ENCODE measurements around the gene FYB1.
"Not testable (repeated sequence)": the region's sequence is repeated elsewhere in the genome, so short reads cannot be mapped to it uniquely, and the experiment has no call there.

The FYB1 gene

DNA sequence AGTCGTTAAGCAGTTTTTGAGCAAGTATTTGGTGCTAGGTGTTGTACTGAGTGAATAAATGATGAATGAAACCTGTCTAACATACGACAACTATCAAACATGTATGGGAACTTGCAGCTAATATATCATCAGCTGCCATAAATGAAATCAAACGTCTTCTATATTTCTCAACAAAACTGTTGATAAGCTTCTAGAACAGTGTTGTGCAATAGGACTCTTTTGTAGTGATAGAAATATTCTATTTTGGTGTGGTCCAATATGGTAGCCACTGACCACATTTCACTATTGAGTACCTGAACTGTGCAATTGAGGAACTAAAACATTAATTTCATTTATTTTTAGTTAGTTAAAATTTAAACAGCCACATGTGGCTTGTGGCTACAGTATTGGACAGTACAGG lies 16.3 kb upstream of the FYB1 start:
- no peak for DNase-seq
- H3K27me3 ChIP-seq (ENCODE audit: insufficient read depth, low read depth, severe bottlenecking): no peaks in the 10 kb centered on the region
- TF ChIP-seq, protein P1, sequence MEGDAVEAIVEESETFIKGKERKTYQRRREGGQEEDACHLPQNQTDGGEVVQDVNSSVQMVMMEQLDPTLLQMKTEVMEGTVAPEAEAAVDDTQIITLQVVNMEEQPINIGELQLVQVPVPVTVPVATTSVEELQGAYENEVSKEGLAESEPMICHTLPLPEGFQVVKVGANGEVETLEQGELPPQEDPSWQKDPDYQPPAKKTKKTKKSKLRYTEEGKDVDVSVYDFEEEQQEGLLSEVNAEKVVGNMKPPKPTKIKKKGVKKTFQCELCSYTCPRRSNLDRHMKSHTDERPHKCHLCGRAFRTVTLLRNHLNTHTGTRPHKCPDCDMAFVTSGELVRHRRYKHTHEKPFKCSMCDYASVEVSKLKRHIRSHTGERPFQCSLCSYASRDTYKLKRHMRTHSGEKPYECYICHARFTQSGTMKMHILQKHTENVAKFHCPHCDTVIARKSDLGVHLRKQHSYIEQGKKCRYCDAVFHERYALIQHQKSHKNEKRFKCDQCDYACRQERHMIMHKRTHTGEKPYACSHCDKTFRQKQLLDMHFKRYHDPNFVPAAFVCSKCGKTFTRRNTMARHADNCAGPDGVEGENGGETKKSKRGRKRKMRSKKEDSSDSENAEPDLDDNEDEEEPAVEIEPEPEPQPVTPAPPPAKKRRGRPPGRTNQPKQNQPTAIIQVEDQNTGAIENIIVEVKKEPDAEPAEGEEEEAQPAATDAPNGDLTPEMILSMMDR (IDR thresholded peaks at IDR 0.05; ENCODE audit: low read depth, low read length): no peak

DNA sequence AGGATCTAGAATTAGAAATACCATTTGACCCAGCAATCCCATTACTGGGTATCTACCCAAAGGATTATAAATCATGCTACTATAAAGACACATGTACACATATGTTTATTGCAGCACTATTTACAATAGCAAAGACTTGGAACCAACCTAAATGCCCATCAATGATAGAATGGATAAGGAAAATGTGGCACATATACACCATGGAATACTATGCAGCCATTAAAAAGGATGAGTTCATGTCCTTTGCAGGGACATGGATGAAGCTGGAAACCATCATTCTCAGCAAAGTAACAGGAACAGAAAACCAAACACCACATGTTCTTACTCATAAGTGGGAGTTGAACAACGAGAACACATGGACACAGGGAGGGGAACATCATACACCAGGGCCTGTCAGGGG lies 15.1 kb upstream of the FYB1 start:
- not testable (repeated sequence) for H3K27ac ChIP-seq; H3K4me3 ChIP-seq (ENCODE audit: low read depth, low read length); H3K27me3 ChIP-seq (ENCODE audit: insufficient read depth, low read depth, severe bottlenecking); DNase-seq; H3K36me3 ChIP-seq; H3K9me3 ChIP-seq (ENCODE audit: severe bottlenecking)

More for the DNA sequence above, 16.3 kb upstream of the FYB1 start:
- H3K27ac ChIP-seq: no peak overlapping the region
- peaks cover 2% of the 10 kb centered on the region for H3K9me3 ChIP-seq (ENCODE audit: severe bottlenecking)
- no peaks in the 10 kb centered on the region for H3K36me3 ChIP-seq
- H3K4me3 ChIP-seq (ENCODE audit: low read depth, low read length): no peak overlapping the region

DNA sequence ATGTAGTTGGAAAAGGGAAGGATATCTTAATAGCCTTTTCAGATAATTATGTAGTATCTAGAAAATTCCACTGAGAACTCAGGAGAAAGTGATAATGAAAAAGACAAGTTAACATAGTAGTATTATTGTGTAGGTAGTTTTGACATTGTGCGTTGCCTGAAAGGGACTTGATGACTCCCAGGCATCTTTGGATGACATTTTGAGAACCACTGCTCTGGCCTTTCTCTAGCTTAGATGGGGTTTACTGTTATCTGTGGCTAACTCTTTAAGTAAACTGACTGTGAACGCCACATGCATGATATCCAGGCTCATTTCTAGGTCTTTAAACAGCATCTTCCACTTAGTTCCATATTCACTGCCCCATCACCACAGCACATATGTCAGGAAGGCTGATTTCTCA lies 14.4 kb upstream of the FYB1 start:
- no peaks in the 10 kb centered on the region for H3K27me3 ChIP-seq (ENCODE audit: insufficient read depth, low read depth, severe bottlenecking)
- no peaks in the 10 kb centered on the region for H3K36me3 ChIP-seq
- TF ChIP-seq, protein P1 (IDR thresholded peaks at IDR 0.05; ENCODE audit: low read depth, low read length): no peak
- peaks cover 2% of the 10 kb centered on the region for H3K9me3 ChIP-seq (ENCODE audit: severe bottlenecking)
- H3K27ac ChIP-seq: no peak overlapping the region
- H3K4me3 ChIP-seq (ENCODE audit: low read depth, low read length): no peak overlapping the region
- DNase-seq: no peak

DNA sequence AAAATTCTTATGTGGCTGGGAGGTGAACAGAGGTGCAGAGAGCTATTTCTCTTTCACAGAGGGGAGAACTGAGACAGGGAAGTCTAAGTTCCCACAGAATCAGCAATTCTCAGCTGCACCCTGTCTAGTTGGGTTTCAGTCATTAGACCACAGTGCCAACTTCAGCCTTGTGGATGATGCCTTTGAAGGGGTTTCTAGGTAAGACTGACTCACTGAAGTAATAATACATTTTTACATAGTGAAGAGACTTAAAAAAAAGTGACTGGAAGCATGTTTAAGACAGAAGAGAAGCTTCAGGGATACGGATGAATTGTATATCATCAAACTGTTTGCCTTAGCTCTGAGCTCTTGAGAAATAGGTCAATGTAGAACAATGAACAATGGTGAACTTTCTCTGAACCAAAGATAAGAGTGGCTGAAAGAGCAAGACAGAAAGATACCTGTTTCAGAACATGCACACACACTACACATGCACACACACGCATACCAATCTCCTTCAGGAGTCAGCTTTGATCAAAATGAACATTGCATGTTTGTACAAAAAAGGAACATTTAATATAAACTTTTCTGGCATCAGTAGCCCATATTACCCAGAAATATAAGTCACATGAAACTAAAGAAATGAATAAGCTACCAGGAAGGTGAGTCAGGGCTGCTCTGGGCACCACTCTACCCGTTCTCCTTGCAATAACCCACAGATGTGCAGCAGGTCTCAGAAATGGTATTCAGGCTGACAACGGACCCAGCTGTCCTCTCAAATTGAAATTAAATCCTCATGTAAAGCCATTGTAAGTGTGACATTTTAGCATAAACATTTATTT lies 12.6 kb upstream of the FYB1 start:
- no peaks in the 10 kb centered on the region for H3K36me3 ChIP-seq
- peaks cover 2% of the 10 kb centered on the region for H3K9me3 ChIP-seq (ENCODE audit: severe bottlenecking)
- DNase-seq: no peak
- TF ChIP-seq, protein P1 (IDR thresholded peaks at IDR 0.05; ENCODE audit: low read depth, low read length): no peak
- H3K4me3 ChIP-seq (ENCODE audit: low read depth, low read length): no peak overlapping the region
- H3K27me3 ChIP-seq (ENCODE audit: insufficient read depth, low read depth, severe bottlenecking): no peaks in the 10 kb centered on the region
- H3K27ac ChIP-seq: no peak overlapping the region

DNA sequence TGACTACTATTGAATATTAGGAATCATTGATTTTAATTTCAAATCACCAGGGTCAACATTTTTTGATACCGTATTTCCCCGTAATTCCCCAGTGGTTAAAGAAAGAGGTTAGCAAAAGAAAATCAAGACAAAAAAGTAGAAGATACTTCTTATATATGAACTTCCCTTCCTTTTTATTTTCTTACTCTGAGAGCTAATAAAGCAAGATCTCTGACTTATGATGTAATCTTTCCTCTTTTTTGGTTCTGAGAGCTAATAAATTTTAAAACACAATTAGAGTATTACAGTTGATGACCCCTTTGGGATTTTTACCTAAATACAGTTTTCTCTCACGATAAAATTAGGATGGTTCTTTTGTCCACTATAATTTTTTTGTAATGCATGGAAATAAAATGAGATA lies 9.2 kb upstream of the FYB1 start:
- no peaks in the 10 kb centered on the region for H3K36me3 ChIP-seq
- no peaks in the 10 kb centered on the region for H3K27me3 ChIP-seq (ENCODE audit: insufficient read depth, low read depth, severe bottlenecking)
- TF ChIP-seq, protein P1 (IDR thresholded peaks at IDR 0.05; ENCODE audit: low read depth, low read length): no peak
- no peak for DNase-seq
- no peak overlapping the region for H3K27ac ChIP-seq
- H3K4me3 ChIP-seq (ENCODE audit: low read depth, low read length): no peak overlapping the region
- H3K9me3 ChIP-seq (ENCODE audit: severe bottlenecking): no peaks in the 10 kb centered on the region

DNA sequence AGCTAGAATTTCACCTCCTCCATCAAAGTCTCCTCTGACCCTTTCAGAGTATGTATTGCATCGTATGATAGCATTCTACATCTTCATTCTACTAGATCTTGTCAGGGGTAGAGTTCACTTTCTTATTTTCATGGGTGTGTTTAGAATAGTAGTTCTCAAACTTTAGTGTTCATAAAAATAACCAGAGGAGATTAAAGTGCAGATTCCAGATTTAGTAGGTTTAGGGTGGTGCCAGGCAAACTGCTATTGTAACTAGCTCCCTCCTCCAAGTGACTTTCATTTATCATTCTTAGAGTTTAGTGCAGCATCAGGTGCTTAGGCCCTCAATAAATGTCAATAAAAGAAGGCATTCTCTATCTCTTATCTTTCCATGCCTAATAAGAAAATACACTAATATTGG lies 7.2 kb upstream of the FYB1 start:
- DNase-seq: no peak
- Histone ChIP-seq H3K9me3 (ENCODE audit: severe bottlenecking) (no peaks in the 10 kb centered on the region), H3K27ac (no peak overlapping the region), H3K27me3 (ENCODE audit: insufficient read depth, low read depth, severe bottlenecking) (no peaks in the 10 kb centered on the region), H3K36me3 (no peaks in the 10 kb centered on the region), H3K4me3 (ENCODE audit: low read depth, low read length) (no peak overlapping the region)
- TF ChIP-seq, protein P1 (IDR thresholded peaks at IDR 0.05; ENCODE audit: low read depth, low read length): no peak
